D721Med (cell line): Measurements from ENCODE around the gene TEX51.

ENCODE experiments used
- DNase-seq: peaks from one replicate; pipeline ENCODE4 v3.0.0; 2011; ENCODE audit warnings: low spot score; ENCODE audit not compliant: insufficient read length
- FAIRE-seq: peaks from 2 replicates; lab custom pipeline; 2011; peaks lifted over from hg19 to GRCh38; lab: Jason Lieb, UNC
- CTCF ChIP-seq: IDR thresholded peaks from 2 replicates; pipeline ENCODE4 v1.5.1; 2012; ENCODE audit warnings: mild to moderate bottlenecking, control low read depth; ENCODE audit not compliant: insufficient read depth; ENCODE audit errors: missing control alignments

The TEX51 gene

GRCh38 chr2:126916744-126917143 is 18.1 kb downstream of the TEX51 start:
- no peak for TF ChIP-seq CTCF
- no peak for FAIRE-seq
- DNase-seq, result no peak

GRCh38 chr2:126921066-126921465 is 22.4 kb downstream of the TEX51 start:
- FAIRE-seq, result no peak
- DNase-seq, result no peak
- no peak for TF ChIP-seq CTCF

DNA sequence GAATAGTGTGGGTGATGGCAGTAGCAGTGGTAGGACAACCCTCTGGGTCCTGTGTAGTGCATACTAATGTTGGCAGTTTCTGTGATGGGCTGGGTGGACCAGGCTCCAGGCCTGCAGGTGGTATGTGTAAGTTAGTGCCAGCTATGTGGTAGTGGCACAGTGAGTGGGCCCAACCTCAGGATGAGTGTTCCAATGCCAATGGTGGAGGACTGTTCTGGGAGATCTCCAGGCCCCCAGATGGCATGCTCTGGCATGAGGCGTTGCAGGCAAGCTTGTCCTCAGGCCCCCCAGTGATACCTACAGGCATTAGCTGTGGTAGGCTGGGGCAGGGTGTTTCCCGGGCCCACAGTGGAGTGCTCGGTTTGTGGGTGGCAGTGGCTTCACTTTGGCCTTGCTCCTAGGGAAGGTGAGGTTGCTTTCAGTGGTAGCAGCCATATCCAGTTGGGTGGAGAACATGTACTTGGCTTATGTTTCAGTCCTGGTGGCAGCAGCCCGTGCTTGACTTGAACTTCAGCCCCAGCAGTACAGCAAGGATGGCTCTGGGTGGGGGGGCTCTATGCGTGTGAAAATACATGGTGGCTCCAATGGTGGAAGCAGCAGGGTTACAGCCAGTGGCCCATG is 32.4 kb downstream of the TEX51 start:
- no peak for TF ChIP-seq CTCF
- no peak for DNase-seq

GRCh38 chr2:126932529-126932928 is 33.8 kb downstream of the TEX51 start:
- FAIRE-seq, result no peak
- DNase-seq, result no peak
- TF ChIP-seq CTCF, result no peak

More for the DNA sequence above, 32.4 kb downstream of the TEX51 start:
- no peak for FAIRE-seq

DNA sequence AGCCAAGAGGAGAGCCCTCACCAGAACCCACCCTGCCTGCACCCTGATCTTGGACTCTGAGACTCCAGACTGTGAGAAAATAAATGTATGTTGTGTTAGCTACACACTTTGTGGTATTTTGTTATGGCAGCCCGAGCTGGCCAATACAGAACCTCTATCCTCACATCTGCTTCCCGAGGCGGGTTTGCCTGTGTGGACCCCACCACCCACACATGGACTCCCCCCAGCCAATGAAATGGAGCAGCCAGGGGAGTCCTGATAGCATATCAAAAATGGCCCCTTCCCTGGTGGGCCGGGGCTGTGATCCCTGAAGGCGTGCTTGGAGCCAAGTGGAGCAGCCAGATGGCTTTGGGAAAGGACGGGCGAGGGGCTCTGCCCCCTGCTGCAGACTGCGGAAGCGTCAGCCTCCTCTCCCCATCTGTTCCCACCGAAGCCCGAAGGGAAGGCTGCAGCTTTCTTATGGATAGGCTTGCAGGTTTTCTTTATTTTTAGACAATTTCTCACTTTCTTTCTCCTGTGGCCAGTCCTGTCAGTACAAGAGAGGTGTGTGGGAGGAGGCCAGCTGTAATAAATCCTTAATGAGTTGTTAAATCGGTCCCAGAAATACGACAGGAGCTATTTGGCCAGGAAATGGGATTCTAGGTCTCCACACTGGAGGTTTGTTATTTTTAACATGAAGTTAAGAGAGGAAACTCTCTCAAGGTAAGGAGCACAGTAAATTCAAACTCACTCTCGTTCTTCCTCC is 34.4 kb downstream of the TEX51 start:
- no peak for DNase-seq

DNA sequence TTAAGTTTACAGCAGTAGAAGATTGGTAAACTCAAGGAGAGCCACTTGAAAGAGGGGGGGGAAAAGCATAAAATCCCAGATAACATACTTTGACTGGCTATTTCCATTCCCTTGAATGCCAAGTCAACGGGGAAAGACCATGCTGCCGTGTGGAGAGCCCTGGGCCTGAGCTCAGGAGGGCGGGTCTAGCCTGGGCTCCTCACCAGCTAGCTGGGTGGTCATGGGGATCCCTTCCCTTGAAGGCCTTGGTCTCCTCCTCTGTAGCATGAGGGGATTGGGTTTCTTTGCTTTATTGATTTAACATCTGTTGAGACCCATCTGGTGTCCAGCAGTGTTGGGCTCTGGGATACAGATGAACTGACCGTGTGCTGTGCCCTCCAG is 35.0 kb downstream of the TEX51 start:
- FAIRE-seq (no peak), DNase-seq (no peak)
- TF ChIP-seq CTCF, result no peak

More for the DNA sequence above, 34.4 kb downstream of the TEX51 start:
- no peak for TF ChIP-seq CTCF
- no peak for FAIRE-seq

- TF ChIP-seq CTCF, result no peak
- FAIRE-seq (no peak), DNase-seq (no peak)
Observed at GRCh38 chr2:126934809-126935208, 36.1 kb downstream of the TEX51 start.
